HCT116 (cell line): ENCODE measurements around the gene BICD2.

Source experiments
- CTCF ChIP-seq, 3 experiments: fragments of 200-600 bp in 1 of 3; sonication (generic) in 1 of 3; IDR thresholded peaks in 2 of 3; conservative IDR thresholded peaks in 1 of 3; 2 replicates each; pipeline ENCODE4 v1.5.1; 2012 to 2017; ENCODE audit warnings: low read depth in 2 of 3, low read length in 2 of 3, antibody characterized with exemption in 1 of 3, borderline replicate concordance in 1 of 3, control low read depth in 1 of 3, mild to moderate bottlenecking in 1 of 3, mixed read lengths in 1 of 3, mixed run types in 1 of 3, moderate library complexity in 1 of 3; ENCODE audit not compliant: insufficient read depth in 1 of 3
- EZH2 ChIP-seq: fragments of 200-600 bp; sonication (generic); IDR thresholded peaks from 2 replicates; pipeline ENCODE4 v1.6.1; 2017; ENCODE audit warnings: antibody characterized with exemption, mixed run types
- RAD21 ChIP-seq: IDR thresholded peaks from 2 replicates; pipeline ENCODE4 v1.6.1; 2012; ENCODE audit warnings: low read depth, mild to moderate bottlenecking

- TF ChIP-seq EZH2 (no peak), CTCF (IDR thresholded peaks at IDR 0.05 in 2 of 3, conservative IDR thresholded peaks at IDR 0.05 in 1 of 3; ENCODE audit: borderline replicate concordance in 1 of 3, insufficient read depth in 1 of 3, low read depth in 2 of 3, low read length in 2 of 3) (no peak), RAD21 (no peak)
Measured at GRCh38 chr9:92723801-92724323, 40.8 kb downstream of the BICD2 start.
